Measurements from ENCODE around the gene TSPAN13.

DNA sequence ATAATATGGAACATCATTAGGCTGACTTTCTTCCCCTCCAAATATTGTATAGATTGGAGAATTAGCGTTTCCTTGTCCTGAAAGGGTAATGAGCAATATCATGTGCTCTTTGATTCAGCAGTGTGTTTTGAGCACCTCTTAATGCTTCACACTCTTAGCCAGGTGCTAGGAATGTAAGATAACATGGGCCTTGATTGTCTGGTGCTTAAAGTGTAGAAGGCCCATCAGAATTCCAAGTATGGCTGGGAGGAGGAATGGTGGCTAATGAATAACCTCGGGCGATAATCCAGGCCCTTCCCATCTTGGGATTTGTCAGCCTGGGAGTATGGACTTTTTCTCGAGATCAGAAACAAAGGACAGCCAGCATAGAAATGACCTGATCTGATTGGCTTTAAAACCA, 8.6 kb downstream of the TSPAN13 start:
- TF ChIP-seq, protein P1, sequence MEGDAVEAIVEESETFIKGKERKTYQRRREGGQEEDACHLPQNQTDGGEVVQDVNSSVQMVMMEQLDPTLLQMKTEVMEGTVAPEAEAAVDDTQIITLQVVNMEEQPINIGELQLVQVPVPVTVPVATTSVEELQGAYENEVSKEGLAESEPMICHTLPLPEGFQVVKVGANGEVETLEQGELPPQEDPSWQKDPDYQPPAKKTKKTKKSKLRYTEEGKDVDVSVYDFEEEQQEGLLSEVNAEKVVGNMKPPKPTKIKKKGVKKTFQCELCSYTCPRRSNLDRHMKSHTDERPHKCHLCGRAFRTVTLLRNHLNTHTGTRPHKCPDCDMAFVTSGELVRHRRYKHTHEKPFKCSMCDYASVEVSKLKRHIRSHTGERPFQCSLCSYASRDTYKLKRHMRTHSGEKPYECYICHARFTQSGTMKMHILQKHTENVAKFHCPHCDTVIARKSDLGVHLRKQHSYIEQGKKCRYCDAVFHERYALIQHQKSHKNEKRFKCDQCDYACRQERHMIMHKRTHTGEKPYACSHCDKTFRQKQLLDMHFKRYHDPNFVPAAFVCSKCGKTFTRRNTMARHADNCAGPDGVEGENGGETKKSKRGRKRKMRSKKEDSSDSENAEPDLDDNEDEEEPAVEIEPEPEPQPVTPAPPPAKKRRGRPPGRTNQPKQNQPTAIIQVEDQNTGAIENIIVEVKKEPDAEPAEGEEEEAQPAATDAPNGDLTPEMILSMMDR (IDR thresholded peaks at IDR 0.05), result no peak
- no peak for TF ChIP-seq EZH2 (IDR thresholded peaks at IDR 0.05; ENCODE audit: borderline replicate concordance, insufficient read depth, low read depth, low read length, poor library complexity, severe bottlenecking)

Data from B cell (primary cell).